Activated CD8-positive, alpha-beta T cell treated with anti-CD3 and anti-CD28 coated beads, Interleukin-2, amount 10 ng/mL, durations not matched to agents 7 days and 5 days (primary cell): ENCODE results near the gene CMPK1. TPM values are rescaled to one million over a fixed set of nuclear protein-coding genes. Genes with fewer than 3 reads are reported as not detected.

ENCODE experiments used
- ATAC-seq: fragments of 150-1000 bp; cut with Tn5 transposase; one replicate; pipeline ENCODE4 v1.10.0; 2021; ENCODE audit warnings: moderate library complexity
- CTCF ChIA-PET: fragments of 350-600 bp; sonication (Branson Sonifier 250); formaldehyde crosslinking; loops from one replicate; lab custom pipeline; 2021; ENCODE audit warnings: antibody characterized with exemption; lab: Charles Lee
- POLR2A ChIA-PET: fragments of 350-600 bp; sonication (Branson Sonifier 250); formaldehyde crosslinking; loops from one replicate; lab custom pipeline; 2021; ENCODE audit warnings: antibody characterized with exemption; lab: Charles Lee
- DNase-seq: peaks from one replicate; pipeline ENCODE4 v3.0.0-alpha.2; 2020
- H3K27ac Mint-ChIP-seq: one replicate; pipeline ENCODE4 v1.8.0; 2021; ENCODE audit warnings: mild to moderate bottlenecking, mixed read lengths
- H3K27me3 Mint-ChIP-seq: one replicate; pipeline ENCODE4 v1.8.0; 2021; ENCODE audit warnings: low read depth, mixed read lengths
- H3K36me3 Mint-ChIP-seq: one replicate; pipeline ENCODE4 v1.8.0; 2021; ENCODE audit warnings: low read depth, mixed read lengths
- H3K4me1 Mint-ChIP-seq: one replicate; pipeline ENCODE4 v1.8.0; 2021; ENCODE audit warnings: low read depth, mixed read lengths
- H3K4me3 Mint-ChIP-seq: one replicate; pipeline ENCODE4 v1.8.0; 2021; ENCODE audit warnings: mild to moderate bottlenecking, mixed read lengths
- H3K9me3 Mint-ChIP-seq: one replicate; pipeline ENCODE4 v1.8.0; 2022; ENCODE audit warnings: mixed read lengths; ENCODE audit not compliant: insufficient read depth
- total RNA-seq, 2 experiments: library from RNA; stranded (reverse); gene quantifications; one replicate each; pipeline ENCODE4 v1.2.3, GENCODE V29; 2021

CMPK1 gene
- total RNA-seq, 2 experiments from 2014 or later: 95.3 to 98.8 TPM

- peaks cover 2% of the 10 kb centered on the region for H3K4me1 Mint-ChIP-seq
- H3K27ac Mint-ChIP-seq: no peak overlapping the region
- no peaks in the 10 kb centered on the region for H3K27me3 Mint-ChIP-seq
- no peak overlapping the region for H3K4me3 Mint-ChIP-seq
- ATAC-seq (no peak), DNase-seq (no peak)
- CTCF ChIA-PET: interaction anchor here (3.0 kb wide), 1 partner anchor 8 kb away, joined by 12 read pairs; no protein-coding TSS in a partner anchor
- POLR2A ChIA-PET: no interaction called here
- H3K36me3 Mint-ChIP-seq: peaks cover 18% of the 10 kb centered on the region
- no peaks in the 10 kb centered on the region for H3K9me3 Mint-ChIP-seq
These were observed 47.1 kb downstream of the CMPK1 start for GRCh38 chr1:47380699-47381098.

GRCh38 chr1:47382399-47382983 lies 48.9 kb downstream of the CMPK1 start:
- CTCF ChIA-PET: no interaction called here
- ATAC-seq (no peak), DNase-seq (no peak)
- H3K36me3 Mint-ChIP-seq: peaks cover 17% of the 10 kb centered on the region
- H3K27ac Mint-ChIP-seq: no peak overlapping the region
- H3K4me1 Mint-ChIP-seq: peaks cover 2% of the 10 kb centered on the region
- H3K9me3 Mint-ChIP-seq: no peaks in the 10 kb centered on the region
- no peaks in the 10 kb centered on the region for H3K27me3 Mint-ChIP-seq
- H3K4me3 Mint-ChIP-seq: no peak overlapping the region
- POLR2A ChIA-PET: no interaction called here

- Mint-ChIP-seq H3K36me3 (peaks cover 11% of the 10 kb centered on the region), H3K27ac (no peak overlapping the region), H3K4me3 (no peak overlapping the region), H3K27me3 (peaks cover 5% of the 10 kb centered on the region), H3K4me1 (peaks cover 2% of the 10 kb centered on the region), H3K9me3 (no peaks in the 10 kb centered on the region)
- POLR2A ChIA-PET: no interaction called here
- no peak for ATAC-seq
- CTCF ChIA-PET: interaction anchor here (1.0 kb wide), 1 partner anchor 342 kb away, joined by 3 read pairs; no protein-coding TSS in a partner anchor
- DNase-seq: no peak
These were observed 50.5 kb downstream of the CMPK1 start for GRCh38 chr1:47384083-47384482.

- H3K27ac Mint-ChIP-seq: no peak overlapping the region
- no peaks in the 10 kb centered on the region for H3K4me1 Mint-ChIP-seq
- ChIA-PET POLR2A (no interaction called here), CTCF (interaction anchor here (1.0 kb wide), 1 partner anchor 341 kb away, joined by 3 read pairs; no protein-coding TSS in a partner anchor)
- peaks cover 4% of the 10 kb centered on the region for H3K36me3 Mint-ChIP-seq
- no peak for DNase-seq
- H3K27me3 Mint-ChIP-seq: peaks cover 7% of the 10 kb centered on the region
- H3K4me3 Mint-ChIP-seq: no peak overlapping the region
- H3K9me3 Mint-ChIP-seq: no peaks in the 10 kb centered on the region
- ATAC-seq: no peak
These were observed 51.4 kb downstream of the CMPK1 start for GRCh38 chr1:47385020-47385419.

- DNase-seq (no peak), ATAC-seq (no peak)
- ChIA-PET POLR2A (no interaction called here), CTCF (interaction anchor here (1.3 kb wide), 1 partner anchor 207 kb away, joined by 4 read pairs; no protein-coding TSS in a partner anchor)
- no peak overlapping the region for H3K27ac Mint-ChIP-seq
- H3K9me3 Mint-ChIP-seq: no peaks in the 10 kb centered on the region
- H3K4me1 Mint-ChIP-seq: no peaks in the 10 kb centered on the region
- H3K4me3 Mint-ChIP-seq: no peak overlapping the region
- peaks cover 7% of the 10 kb centered on the region for H3K27me3 Mint-ChIP-seq
- no peaks in the 10 kb centered on the region for H3K36me3 Mint-ChIP-seq
These were observed 52.7 kb downstream of the CMPK1 start for GRCh38 chr1:47386268-47386667.

- no peaks in the 10 kb centered on the region for H3K4me1 Mint-ChIP-seq
- POLR2A ChIA-PET: no interaction called here
- CTCF ChIA-PET: interaction anchor here (0.6 to 4.5 kb wide), 14 partner anchors 8 to 365 kb away, joined by 3 to 30 read pairs (median 4); partner anchors contain the start of genes CMPK1 and FOXD2
- H3K27ac Mint-ChIP-seq: no peak overlapping the region
- DNase-seq (no peak), ATAC-seq (peak; percentile 28)
- H3K4me3 Mint-ChIP-seq: no peak overlapping the region
- H3K36me3 Mint-ChIP-seq: no peaks in the 10 kb centered on the region
- H3K9me3 Mint-ChIP-seq: no peaks in the 10 kb centered on the region
- peaks cover 11% of the 10 kb centered on the region for H3K27me3 Mint-ChIP-seq
These were observed 54.7 kb downstream of the CMPK1 start for GRCh38 chr1:47388030-47388890.

GRCh38 chr1:47388891-47389238 lies 55.3 kb downstream of the CMPK1 start:
- POLR2A ChIA-PET: no interaction called here
- peaks cover 14% of the 10 kb centered on the region for H3K27me3 Mint-ChIP-seq
- H3K27ac Mint-ChIP-seq: no peak overlapping the region
- peak; percentile 67 for ATAC-seq
- DNase-seq: peak; percentile 62
- no peaks in the 10 kb centered on the region for H3K9me3 Mint-ChIP-seq
- no peaks in the 10 kb centered on the region for H3K4me1 Mint-ChIP-seq
- no peaks in the 10 kb centered on the region for H3K36me3 Mint-ChIP-seq
- CTCF ChIA-PET: interaction anchor here (0.6 to 4.5 kb wide), 16 partner anchors 8 to 365 kb away, joined by 3 to 30 read pairs (median 4); partner anchors contain the start of genes CMPK1 and FOXD2
- H3K4me3 Mint-ChIP-seq: no peak overlapping the region

- H3K9me3 Mint-ChIP-seq: no peaks in the 10 kb centered on the region
- POLR2A ChIA-PET: no interaction called here
These were observed 56.1 kb downstream of the CMPK1 start for GRCh38 chr1:47389731-47390130.

GRCh38 chr1:47390843-47391242 lies 57.3 kb downstream of the CMPK1 start:
- CTCF ChIA-PET: interaction anchor here (3.5 to 4.5 kb wide), 2 partner anchors 46 to 335 kb away, joined by 21 to 30 read pairs; partner anchors contain the start of gene FOXD2
- Mint-ChIP-seq H3K4me1 (no peaks in the 10 kb centered on the region), H3K36me3 (no peaks in the 10 kb centered on the region), H3K9me3 (no peaks in the 10 kb centered on the region), H3K27ac (no peak overlapping the region), H3K4me3 (no peak overlapping the region), H3K27me3 (peaks cover 19% of the 10 kb centered on the region)
- DNase-seq (no peak), ATAC-seq (no peak)
- POLR2A ChIA-PET: no interaction called here

More at GRCh38 chr1:47389731-47390130, 56.1 kb downstream of the CMPK1 start:
- no peaks in the 10 kb centered on the region for H3K4me1 Mint-ChIP-seq
- H3K27ac Mint-ChIP-seq: no peak overlapping the region
- no peaks in the 10 kb centered on the region for H3K36me3 Mint-ChIP-seq
- DNase-seq: no peak
- H3K27me3 Mint-ChIP-seq: peaks cover 19% of the 10 kb centered on the region
- H3K4me3 Mint-ChIP-seq: no peak overlapping the region
- no peak for ATAC-seq
- CTCF ChIA-PET: interaction anchor here (0.8 to 4.5 kb wide), 8 partner anchors 9 to 336 kb away, joined by 3 to 30 read pairs (median 6); partner anchors contain the start of gene FOXD2

- no peak for DNase-seq
- CTCF ChIA-PET: interaction anchor here (0.9 to 1.3 kb wide), 2 partner anchors 39 to 333 kb away, joined by 3 to 4 read pairs; no protein-coding TSS in a partner anchor
These were observed 59.6 kb downstream of the CMPK1 start for GRCh38 chr1:47393141-47393540.

GRCh38 chr1:47395433-47395832 lies 61.8 kb downstream of the CMPK1 start:
- CTCF ChIA-PET: interaction anchor here (1.0 kb wide), 1 partner anchor 41 kb away, joined by 3 read pairs; no protein-coding TSS in a partner anchor
- POLR2A ChIA-PET: interaction anchor here (0.6 kb wide), 1 partner anchor 237 kb away, joined by 3 read pairs; no protein-coding TSS in a partner anchor
- DNase-seq (no peak), ATAC-seq (no peak)
- Mint-ChIP-seq H3K27ac (no peak overlapping the region), H3K36me3 (no peaks in the 10 kb centered on the region), H3K27me3 (peaks cover 12% of the 10 kb centered on the region), H3K4me1 (no peaks in the 10 kb centered on the region), H3K4me3 (no peak overlapping the region), H3K9me3 (no peaks in the 10 kb centered on the region)

More at GRCh38 chr1:47393141-47393540, 59.6 kb downstream of the CMPK1 start:
- Mint-ChIP-seq H3K4me3 (no peak overlapping the region), H3K36me3 (no peaks in the 10 kb centered on the region), H3K9me3 (no peaks in the 10 kb centered on the region), H3K27ac (no peak overlapping the region), H3K4me1 (no peaks in the 10 kb centered on the region), H3K27me3 (peaks cover 17% of the 10 kb centered on the region)
- POLR2A ChIA-PET: no interaction called here
- no peak for ATAC-seq
